ENCODE data around the gene SNRPD3.

Gene SNRPD3

DNA sequence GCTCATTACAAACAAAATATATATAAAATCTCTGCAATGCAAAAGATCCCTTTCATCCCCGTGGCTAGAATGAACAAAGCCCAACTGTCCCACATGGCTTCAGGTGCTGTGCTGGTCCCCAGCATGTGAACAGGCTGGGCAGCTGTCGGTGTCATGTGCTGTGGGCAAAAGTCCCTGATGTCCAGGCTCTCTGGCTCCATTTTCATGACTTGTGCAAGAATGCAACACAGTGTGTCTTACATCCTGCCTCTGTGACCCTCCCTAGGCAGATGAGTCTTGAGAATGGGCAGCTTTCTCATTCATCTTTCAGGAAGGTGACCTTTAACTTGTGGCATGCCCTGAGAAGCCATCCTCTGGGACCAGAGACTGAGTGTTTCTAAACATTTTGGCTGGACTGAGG is 15.3 kb upstream of the SNRPD3 start:
- Histone ChIP-seq H3K27me3 (ENCODE audit: control insufficient read depth in 3 of 3, insufficient read depth in 3 of 3, low read depth in 1 of 3, low read length in 3 of 3) (no peaks in the 10 kb centered on the region), H3K79me1 (ENCODE audit: low read depth, low read length) (no peaks in the 10 kb centered on the region), H3K4me3 (ENCODE audit: low read length in 2 of 2) (no peak overlapping the region), H4K91ac (ENCODE audit: low read depth, low read length, poor library complexity) (no peak overlapping the region), H3K4me2 (ENCODE audit: insufficient read depth, low read length, poor library complexity, severe bottlenecking) (no peak overlapping the region), H3K36me3 (replicated peaks in 1 of 2; ENCODE audit: control insufficient read depth in 2 of 2, insufficient read depth in 2 of 2, low read length in 2 of 2) (peaks cover 40 to 56% of the 10 kb centered on the region in 2 donors), H2BK12ac (ENCODE audit: low read length) (no peak overlapping the region), H4K8ac (ENCODE audit: low read depth, low read length) (no peak overlapping the region), H3K9me3 (replicated peaks in 1 of 2; ENCODE audit: control insufficient read depth in 2 of 2, insufficient read depth in 1 of 2, low read depth in 1 of 2, low read length in 2 of 2) (no peaks in the 10 kb centered on the region), H3K4me1 (ENCODE audit: control insufficient read depth in 2 of 2, insufficient read depth in 1 of 2, low read depth in 1 of 2, low read length in 2 of 2) (no peaks in the 10 kb centered on the region), H3K18ac (ENCODE audit: low read length) (no peak overlapping the region), H3K27ac (replicated peaks; ENCODE audit: low read length) (no peak overlapping the region), H2AFZ (ENCODE audit: low read length) (no peak overlapping the region), H3K23ac (ENCODE audit: low read depth, low read length, poor library complexity) (no peak overlapping the region), H2BK5ac (ENCODE audit: low read length) (no peak overlapping the region), H3K14ac (ENCODE audit: low read length) (no peak overlapping the region), H3K4ac (ENCODE audit: low read length) (no peak overlapping the region), H2BK15ac (ENCODE audit: low read length) (no peak overlapping the region), H2AK5ac (ENCODE audit: low read depth, low read length) (no peak overlapping the region), H2BK120ac (ENCODE audit: low read depth, low read length) (no peak overlapping the region), H3K9ac (ENCODE audit: low read depth, low read length, poor library complexity) (no peak overlapping the region)
- no CpG with 5 or more reads among the region's 2 CpGs for WGBS, 2 donors (ENCODE audit: extremely low coverage in 2 of 2, insufficient read length in 2 of 2, insufficient replicate concordance in 1 of 2)
- no peak for DNase-seq (ENCODE audit: low spot score)

DNA sequence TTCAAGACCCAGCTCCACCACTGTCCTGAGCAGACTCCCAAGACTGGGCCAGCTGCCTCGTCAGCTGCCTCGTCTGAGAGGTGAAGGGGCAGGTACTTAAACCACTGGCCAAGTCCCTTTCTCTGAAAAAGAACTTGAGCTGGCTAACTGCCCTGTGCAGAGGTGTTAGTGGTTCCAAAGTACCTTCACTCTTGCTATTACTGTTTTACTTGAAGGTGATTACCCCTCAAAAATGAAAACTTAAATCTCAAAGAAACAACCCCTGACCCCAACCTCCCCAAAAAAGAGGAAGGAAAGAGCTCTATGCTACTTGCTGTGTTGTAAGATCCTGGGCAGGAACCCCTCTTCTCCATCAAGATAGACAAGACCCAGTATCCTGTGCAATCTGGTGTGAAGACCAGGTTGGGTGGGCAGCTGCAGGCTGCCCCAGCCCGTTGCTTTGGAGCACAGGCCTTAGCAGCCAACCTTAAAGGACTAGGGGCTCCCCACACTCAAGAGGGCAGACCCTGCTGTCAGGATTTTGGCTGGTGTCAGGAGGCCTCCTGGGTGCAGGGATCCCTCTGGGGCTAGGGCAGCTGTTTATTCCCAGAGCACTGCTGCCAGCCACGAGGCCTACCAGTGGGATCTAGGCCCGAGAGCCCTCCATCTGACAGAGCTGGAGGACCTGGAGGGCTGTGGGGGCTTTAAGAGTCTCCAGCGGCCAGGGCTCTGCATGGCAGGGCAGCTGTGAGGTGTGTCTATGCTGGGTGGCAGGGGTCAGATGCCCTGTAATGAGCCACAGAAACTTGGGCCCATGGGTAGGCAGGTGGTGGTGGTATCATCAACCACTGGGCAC is 13.9 kb upstream of the SNRPD3 start:
- H3K9ac ChIP-seq (ENCODE audit: low read depth, low read length, poor library complexity): no peak overlapping the region
- no peak overlapping the region for H3K23ac ChIP-seq (ENCODE audit: low read depth, low read length, poor library complexity)
- no peak overlapping the region for H2BK15ac ChIP-seq (ENCODE audit: low read length)
- H2AFZ ChIP-seq (ENCODE audit: low read length): no peak overlapping the region
- no peaks in the 10 kb centered on the region for H3K27me3 ChIP-seq (ENCODE audit: control insufficient read depth in 3 of 3, insufficient read depth in 3 of 3, low read depth in 1 of 3, low read length in 3 of 3)
- no peak overlapping the region for H2BK120ac ChIP-seq (ENCODE audit: low read depth, low read length)
- H3K4ac ChIP-seq (ENCODE audit: low read length): no peak overlapping the region
- WGBS, 2 donors (ENCODE audit: extremely low coverage in 2 of 2, insufficient read length in 2 of 2, insufficient replicate concordance in 1 of 2): no CpG with 5 or more reads among the region's 6 CpGs
- H2BK5ac ChIP-seq (ENCODE audit: low read length): no peak overlapping the region
- H3K9me3 ChIP-seq (replicated peaks in 1 of 2; ENCODE audit: control insufficient read depth in 2 of 2, insufficient read depth in 1 of 2, low read depth in 1 of 2, low read length in 2 of 2): peaks cover 0 to 2% of the 10 kb centered on the region in 2 donors
- no peak overlapping the region for H3K27ac ChIP-seq (replicated peaks; ENCODE audit: low read length)
- H3K14ac ChIP-seq (ENCODE audit: low read length): no peak overlapping the region
- H4K8ac ChIP-seq (ENCODE audit: low read depth, low read length): no peak overlapping the region
- peaks cover 2% of the 10 kb centered on the region for H3K79me1 ChIP-seq (ENCODE audit: low read depth, low read length)
- H2AK5ac ChIP-seq (ENCODE audit: low read depth, low read length): no peak overlapping the region
- no peak overlapping the region for H4K91ac ChIP-seq (ENCODE audit: low read depth, low read length, poor library complexity)
- no peaks in the 10 kb centered on the region for H3K4me1 ChIP-seq (ENCODE audit: control insufficient read depth in 2 of 2, insufficient read depth in 1 of 2, low read depth in 1 of 2, low read length in 2 of 2)
- no peak for DNase-seq (ENCODE audit: low spot score)
- no peak overlapping the region for H3K18ac ChIP-seq (ENCODE audit: low read length)
- no peak overlapping the region for H3K4me2 ChIP-seq (ENCODE audit: insufficient read depth, low read length, poor library complexity, severe bottlenecking)
- H3K36me3 ChIP-seq (replicated peaks in 1 of 2; ENCODE audit: control insufficient read depth in 2 of 2, insufficient read depth in 2 of 2, low read length in 2 of 2): peaks cover 46 to 63% of the 10 kb centered on the region in 2 donors
- H3K4me3 ChIP-seq (ENCODE audit: low read length in 2 of 2): no peak overlapping the region
- H2BK12ac ChIP-seq (ENCODE audit: low read length): no peak overlapping the region

DNA sequence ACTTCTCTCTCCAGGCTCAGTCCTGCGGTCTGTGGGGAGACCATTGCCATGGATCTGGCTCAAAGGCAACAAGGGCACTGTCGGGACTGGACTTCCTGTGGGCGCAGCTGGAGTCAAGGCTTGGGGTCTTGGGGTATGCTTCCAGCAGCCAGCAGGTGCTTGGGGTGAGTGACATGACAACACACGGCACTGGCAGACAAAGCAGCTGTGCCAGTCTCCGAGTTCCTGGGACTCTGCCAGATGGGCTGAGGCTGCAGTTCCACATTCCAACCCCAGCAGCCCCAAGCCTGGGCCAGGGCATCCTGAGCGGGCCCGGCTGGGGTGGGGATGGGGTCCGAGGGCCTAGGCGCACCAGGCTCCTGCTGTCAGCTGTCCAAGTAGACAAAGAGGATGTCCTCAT is 13.2 kb upstream of the SNRPD3 start:
- peak overlapping the region in 1 of 2 donors; percentile 56 for H3K4me3 ChIP-seq (ENCODE audit: low read length in 2 of 2)
- H3K4me2 ChIP-seq (ENCODE audit: insufficient read depth, low read length, poor library complexity, severe bottlenecking): no peak overlapping the region
- no peak overlapping the region for H2BK5ac ChIP-seq (ENCODE audit: low read length)
- H3K9me3 ChIP-seq (replicated peaks in 1 of 2; ENCODE audit: control insufficient read depth in 2 of 2, insufficient read depth in 1 of 2, low read depth in 1 of 2, low read length in 2 of 2): peaks cover 0 to 2% of the 10 kb centered on the region in 2 donors
- H3K36me3 ChIP-seq (replicated peaks in 1 of 2; ENCODE audit: control insufficient read depth in 2 of 2, insufficient read depth in 2 of 2, low read length in 2 of 2): peaks cover 54 to 71% of the 10 kb centered on the region in 2 donors
- no peaks in the 10 kb centered on the region for H3K27me3 ChIP-seq (ENCODE audit: control insufficient read depth in 3 of 3, insufficient read depth in 3 of 3, low read depth in 1 of 3, low read length in 3 of 3)
- no peak overlapping the region for H2BK12ac ChIP-seq (ENCODE audit: low read length)
- no peak for DNase-seq (ENCODE audit: low spot score)
- no peak overlapping the region for H3K27ac ChIP-seq (replicated peaks; ENCODE audit: low read length)
- H2AK5ac ChIP-seq (ENCODE audit: low read depth, low read length): no peak overlapping the region
- no peak overlapping the region for H3K23ac ChIP-seq (ENCODE audit: low read depth, low read length, poor library complexity)
- no peak overlapping the region for H2BK120ac ChIP-seq (ENCODE audit: low read depth, low read length)
- H3K18ac ChIP-seq (ENCODE audit: low read length): no peak overlapping the region
- no peak overlapping the region for H2AFZ ChIP-seq (ENCODE audit: low read length)
- H4K91ac ChIP-seq (ENCODE audit: low read depth, low read length, poor library complexity): no peak overlapping the region
- peaks cover 4% of the 10 kb centered on the region for H3K79me1 ChIP-seq (ENCODE audit: low read depth, low read length)
- H3K9ac ChIP-seq (ENCODE audit: low read depth, low read length, poor library complexity): no peak overlapping the region
- no peaks in the 10 kb centered on the region for H3K4me1 ChIP-seq (ENCODE audit: control insufficient read depth in 2 of 2, insufficient read depth in 1 of 2, low read depth in 1 of 2, low read length in 2 of 2)
- H3K4ac ChIP-seq (ENCODE audit: low read length): no peak overlapping the region
- H4K8ac ChIP-seq (ENCODE audit: low read depth, low read length): no peak overlapping the region
- whole genome bisulfite sequencing, 2 donors (ENCODE audit: extremely low coverage in 2 of 2, insufficient read length in 2 of 2, insufficient replicate concordance in 1 of 2): no CpG with 5 or more reads among the region's 9 CpGs
- H3K14ac ChIP-seq (ENCODE audit: low read length): no peak overlapping the region
- no peak overlapping the region for H2BK15ac ChIP-seq (ENCODE audit: low read length)

DNA sequence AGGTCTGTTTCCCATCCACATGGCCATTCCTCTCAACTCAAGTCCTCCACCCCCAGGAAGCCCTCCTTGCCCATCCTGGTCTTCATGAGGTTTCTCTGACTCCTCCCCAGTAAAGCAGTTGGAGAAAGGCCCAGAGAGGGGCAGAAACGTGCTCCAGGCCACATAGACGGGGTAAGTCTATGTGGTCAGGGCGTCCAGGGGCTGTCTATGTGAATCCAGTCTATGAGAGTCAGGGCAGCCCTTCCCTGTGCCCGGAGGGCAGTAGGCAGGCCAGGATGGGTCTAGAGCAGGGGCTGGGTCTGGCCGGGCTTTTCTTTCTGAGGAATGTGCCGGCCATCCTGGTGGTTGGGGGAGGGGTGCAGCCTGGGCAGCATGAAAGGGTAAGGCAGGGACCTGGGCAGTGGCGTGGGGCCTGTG is 12.6 kb upstream of the SNRPD3 start:
- peaks cover 59 to 76% of the 10 kb centered on the region in 2 donors for H3K36me3 ChIP-seq (replicated peaks in 1 of 2; ENCODE audit: control insufficient read depth in 2 of 2, insufficient read depth in 2 of 2, low read length in 2 of 2)
- H2BK12ac ChIP-seq (ENCODE audit: low read length): no peak overlapping the region
- H2BK15ac ChIP-seq (ENCODE audit: low read length): no peak overlapping the region
- H3K23ac ChIP-seq (ENCODE audit: low read depth, low read length, poor library complexity): no peak overlapping the region
- no peak overlapping the region for H4K91ac ChIP-seq (ENCODE audit: low read depth, low read length, poor library complexity)
- H3K4me3 ChIP-seq (ENCODE audit: low read length in 2 of 2): no peak overlapping the region
- DNase-seq (ENCODE audit: low spot score): no peak
- no peak overlapping the region for H2AFZ ChIP-seq (ENCODE audit: low read length)
- no peaks in the 10 kb centered on the region for H3K27me3 ChIP-seq (ENCODE audit: control insufficient read depth in 3 of 3, insufficient read depth in 3 of 3, low read depth in 1 of 3, low read length in 3 of 3)
- H2BK5ac ChIP-seq (ENCODE audit: low read length): no peak overlapping the region
- H4K8ac ChIP-seq (ENCODE audit: low read depth, low read length): no peak overlapping the region
- H3K4me2 ChIP-seq (ENCODE audit: insufficient read depth, low read length, poor library complexity, severe bottlenecking): no peak overlapping the region
- no peaks in the 10 kb centered on the region for H3K4me1 ChIP-seq (ENCODE audit: control insufficient read depth in 2 of 2, insufficient read depth in 1 of 2, low read depth in 1 of 2, low read length in 2 of 2)
- no peak overlapping the region for H3K18ac ChIP-seq (ENCODE audit: low read length)
- no peak overlapping the region for H3K14ac ChIP-seq (ENCODE audit: low read length)
- H3K4ac ChIP-seq (ENCODE audit: low read length): no peak overlapping the region
- H3K9ac ChIP-seq (ENCODE audit: low read depth, low read length, poor library complexity): no peak overlapping the region
- H2BK120ac ChIP-seq (ENCODE audit: low read depth, low read length): no peak overlapping the region
- peaks cover 0 to 2% of the 10 kb centered on the region in 2 donors for H3K9me3 ChIP-seq (replicated peaks in 1 of 2; ENCODE audit: control insufficient read depth in 2 of 2, insufficient read depth in 1 of 2, low read depth in 1 of 2, low read length in 2 of 2)
- H3K79me1 ChIP-seq (ENCODE audit: low read depth, low read length): peaks cover 4% of the 10 kb centered on the region
- no peak overlapping the region for H3K27ac ChIP-seq (replicated peaks; ENCODE audit: low read length)
- WGBS, 2 donors (ENCODE audit: extremely low coverage in 2 of 2, insufficient read length in 2 of 2, insufficient replicate concordance in 1 of 2): no CpG with 5 or more reads among the region's 7 CpGs
- no peak overlapping the region for H2AK5ac ChIP-seq (ENCODE audit: low read depth, low read length)
